Omental fat pad (tissue), 4 donors: Measurements from ENCODE around the gene EPHA2. TPM values are rescaled to one million over a fixed set of nuclear protein-coding genes. Genes with fewer than 3 reads are reported as not detected.

Experiments
- ATAC-seq: fragments of 150-250 bp; one replicate; pipeline ENCODE4 v1.9.1; 2016; ENCODE audit warnings: mild to moderate bottlenecking, moderate library complexity; ENCODE audit not compliant: low FRiP score
- DNase-seq: peaks from one replicate; pipeline ENCODE4 v3.0.0-alpha.2; 2019; ENCODE audit warnings: low spot score
- total RNA-seq, 4 donors: library from RNA; depleted of rRNA; stranded (reverse); fragments of >200 nt; gene quantifications; one replicate each; pipeline ENCODE4 v1.1.0, GENCODE V29; 2016
- TF ChIP-seq, protein P1 (sequence below), 3 donors: fragments of 450-650 bp; IDR thresholded peaks; one replicate each; pipeline ENCODE4 v1.5.1; 2016 to 2017; ENCODE audit warnings: antibody characterized with exemption in 3 of 3, mild to moderate bottlenecking in 3 of 3, moderate library complexity in 2 of 3

The EPHA2 gene
- total RNA-seq, 4 donors from 2014 or later: 15.3 to 41.8 (median 28.6) TPM

DNA sequence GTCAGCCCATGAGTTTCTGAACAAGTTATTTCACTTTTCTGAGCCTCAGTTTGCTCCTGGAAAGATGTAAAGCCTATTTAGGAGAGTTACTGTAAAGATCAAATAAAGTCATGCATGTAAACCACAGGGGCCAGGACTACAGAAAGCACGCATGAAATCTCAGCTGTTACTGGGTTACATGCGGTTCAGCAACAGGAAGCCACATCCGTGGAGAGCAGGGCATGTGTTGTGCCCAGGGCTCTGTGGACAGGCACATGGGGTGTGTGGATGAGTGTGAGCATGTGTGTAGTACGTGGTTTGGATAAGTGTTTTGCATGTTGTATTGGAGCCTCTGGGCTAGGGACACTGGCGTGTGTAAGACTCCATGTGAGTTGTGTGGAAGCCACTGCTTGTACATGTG, 2.2 kb upstream of the EPHA2 start:
- DNase-seq (no peak), ATAC-seq (no peak)
- TF ChIP-seq, protein P1, sequence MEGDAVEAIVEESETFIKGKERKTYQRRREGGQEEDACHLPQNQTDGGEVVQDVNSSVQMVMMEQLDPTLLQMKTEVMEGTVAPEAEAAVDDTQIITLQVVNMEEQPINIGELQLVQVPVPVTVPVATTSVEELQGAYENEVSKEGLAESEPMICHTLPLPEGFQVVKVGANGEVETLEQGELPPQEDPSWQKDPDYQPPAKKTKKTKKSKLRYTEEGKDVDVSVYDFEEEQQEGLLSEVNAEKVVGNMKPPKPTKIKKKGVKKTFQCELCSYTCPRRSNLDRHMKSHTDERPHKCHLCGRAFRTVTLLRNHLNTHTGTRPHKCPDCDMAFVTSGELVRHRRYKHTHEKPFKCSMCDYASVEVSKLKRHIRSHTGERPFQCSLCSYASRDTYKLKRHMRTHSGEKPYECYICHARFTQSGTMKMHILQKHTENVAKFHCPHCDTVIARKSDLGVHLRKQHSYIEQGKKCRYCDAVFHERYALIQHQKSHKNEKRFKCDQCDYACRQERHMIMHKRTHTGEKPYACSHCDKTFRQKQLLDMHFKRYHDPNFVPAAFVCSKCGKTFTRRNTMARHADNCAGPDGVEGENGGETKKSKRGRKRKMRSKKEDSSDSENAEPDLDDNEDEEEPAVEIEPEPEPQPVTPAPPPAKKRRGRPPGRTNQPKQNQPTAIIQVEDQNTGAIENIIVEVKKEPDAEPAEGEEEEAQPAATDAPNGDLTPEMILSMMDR (IDR thresholded peaks at IDR 0.05): no peak

DNA sequence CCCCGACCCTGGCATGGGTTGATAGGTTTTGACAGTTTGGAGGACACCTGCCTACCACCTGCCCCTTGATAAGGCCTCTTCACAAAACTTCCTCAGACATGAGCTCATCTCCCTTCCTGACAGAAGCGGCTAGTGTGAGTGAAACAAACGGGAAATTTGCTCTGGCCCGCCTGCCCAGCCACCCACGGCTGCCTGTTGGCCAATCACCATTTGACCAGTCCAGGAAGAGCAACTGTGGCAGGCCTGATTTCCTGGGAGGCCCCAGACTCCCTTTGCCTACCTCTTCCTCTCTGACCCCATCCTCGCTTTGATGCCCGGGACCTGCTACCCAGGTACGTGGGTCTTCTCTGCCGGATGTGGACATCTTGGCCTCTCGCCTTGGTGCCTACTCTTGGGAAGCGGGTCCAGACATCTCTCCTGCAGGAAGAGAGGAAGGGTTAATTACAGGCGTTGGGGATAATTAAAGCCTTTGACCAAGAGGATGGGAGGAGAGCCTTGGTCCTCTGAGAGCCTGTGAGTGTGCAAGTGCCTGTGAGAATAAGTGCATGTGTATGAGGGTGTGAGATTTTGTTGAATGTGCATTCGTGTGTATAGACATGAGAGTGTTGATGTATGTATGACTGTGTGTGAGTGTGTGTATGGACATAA, 1.1 kb upstream of the EPHA2 start:
- TF ChIP-seq, protein P1 (IDR thresholded peaks at IDR 0.05): no peak
- peak; percentile 35 for ATAC-seq
- DNase-seq: no peak

DNA sequence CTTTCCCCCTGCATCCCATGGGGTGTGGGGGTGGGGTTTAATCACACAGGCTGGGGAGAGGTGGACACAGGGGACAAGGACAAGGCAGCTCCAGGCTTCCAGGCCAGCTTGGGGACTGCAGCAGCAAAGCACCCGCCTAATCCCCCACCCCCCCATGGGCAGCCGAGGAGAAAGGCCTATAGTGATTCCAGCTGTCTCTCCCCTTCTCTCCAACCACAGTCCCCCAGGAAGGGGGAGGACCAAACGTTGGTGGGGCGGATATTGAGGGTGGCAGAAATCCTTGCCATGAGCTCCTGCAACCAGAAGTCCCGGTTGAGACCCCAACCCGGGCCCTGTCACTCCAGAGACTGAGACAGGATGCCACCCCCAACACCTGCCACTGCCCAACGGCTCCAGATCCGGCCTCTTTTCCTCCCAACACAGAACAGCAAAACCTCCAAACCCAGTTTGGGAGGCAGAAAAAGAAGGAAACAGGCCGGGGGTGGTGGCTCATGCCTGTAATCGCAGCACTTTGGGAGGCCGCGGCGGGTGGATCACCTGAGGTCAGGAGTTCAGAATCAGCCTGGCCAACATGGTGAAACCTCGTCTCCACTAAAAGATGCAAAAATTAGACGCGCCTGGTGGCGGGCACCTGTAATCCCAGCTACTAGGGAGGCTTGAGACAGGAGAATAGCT, 1.7 kb downstream of the EPHA2 start:
- DNase-seq (no peak), ATAC-seq (no peak)
- TF ChIP-seq, protein P1 (IDR thresholded peaks at IDR 0.05): no peak

DNA sequence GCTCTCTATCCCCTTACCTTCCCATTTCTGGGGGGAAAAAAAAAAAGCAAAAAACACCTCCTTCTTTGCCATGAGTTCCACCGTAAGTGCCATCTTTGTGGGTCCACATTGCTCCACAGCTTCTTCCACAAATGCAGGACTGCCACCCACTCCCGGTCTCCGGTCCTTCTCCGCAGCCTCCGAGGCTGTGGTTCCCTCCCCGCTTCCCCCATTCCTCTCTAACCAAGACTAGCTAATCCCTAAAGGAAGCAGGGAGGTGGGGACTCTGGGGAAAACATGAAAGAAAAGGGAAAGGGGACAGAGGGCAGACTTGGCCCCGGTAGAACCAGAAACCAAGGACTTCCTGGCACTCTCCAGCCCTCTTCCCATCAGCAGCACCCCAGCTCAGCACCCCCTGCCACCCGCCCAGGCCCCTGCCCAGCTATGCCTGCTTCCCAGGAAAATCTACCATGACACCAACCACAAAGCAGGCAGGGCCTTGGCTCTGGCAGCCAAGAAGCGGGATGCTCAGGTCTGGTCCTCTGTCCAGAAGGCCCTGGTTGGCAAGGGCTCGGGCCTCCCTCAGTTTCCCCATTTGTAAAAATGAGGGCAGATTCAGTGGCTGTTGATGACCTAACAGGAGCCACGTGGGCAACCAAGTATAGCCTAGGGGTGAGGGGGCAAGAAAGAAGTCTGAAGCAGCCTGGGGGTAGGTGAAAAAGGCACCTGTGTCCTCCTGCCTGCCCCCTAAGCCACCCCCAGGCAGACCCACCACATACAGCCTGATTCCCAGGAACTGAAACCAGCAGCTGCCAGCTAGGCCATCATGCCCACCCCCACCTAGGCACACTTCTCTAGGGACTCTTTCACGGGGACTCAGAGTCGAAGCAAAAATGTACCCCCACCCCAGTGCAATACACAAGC, 2.5 kb downstream of the EPHA2 start:
- ATAC-seq: no peak
- TF ChIP-seq, protein P1 (IDR thresholded peaks at IDR 0.05): no peak
- DNase-seq: no peak

DNA sequence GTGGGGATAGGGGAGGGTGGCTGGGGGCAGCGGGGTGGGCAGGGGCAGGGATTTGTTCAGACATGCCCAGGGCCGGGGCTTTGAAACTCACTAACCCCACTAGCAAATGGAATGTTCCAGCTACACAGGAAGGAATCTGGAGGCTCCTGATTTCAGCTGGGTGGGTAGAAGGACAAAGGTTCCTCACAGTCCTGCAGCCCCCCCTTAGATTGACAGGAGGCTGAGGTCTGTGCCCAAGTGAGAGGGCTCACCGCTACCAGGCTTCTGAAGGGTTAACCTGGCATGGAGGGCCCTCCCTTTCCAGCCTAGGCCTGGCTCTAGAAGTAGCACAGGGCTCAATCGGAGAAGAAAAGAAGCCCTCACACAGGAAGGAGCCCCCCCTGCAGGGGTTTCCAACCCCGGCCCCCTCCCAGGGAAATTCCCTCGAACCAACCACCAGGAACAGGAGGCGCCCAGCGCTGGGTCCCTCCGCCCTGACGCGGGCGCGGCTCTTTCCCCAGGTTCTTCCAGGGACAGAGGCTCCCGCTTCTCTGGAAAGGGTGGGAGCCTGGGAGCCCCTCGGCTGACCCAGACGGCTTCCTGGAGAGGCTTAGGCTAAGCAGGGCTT, 3.3 kb downstream of the EPHA2 start:
- TF ChIP-seq, protein P1 (IDR thresholded peaks at IDR 0.05): no peak
- DNase-seq: no peak
- ATAC-seq: no peak

DNA sequence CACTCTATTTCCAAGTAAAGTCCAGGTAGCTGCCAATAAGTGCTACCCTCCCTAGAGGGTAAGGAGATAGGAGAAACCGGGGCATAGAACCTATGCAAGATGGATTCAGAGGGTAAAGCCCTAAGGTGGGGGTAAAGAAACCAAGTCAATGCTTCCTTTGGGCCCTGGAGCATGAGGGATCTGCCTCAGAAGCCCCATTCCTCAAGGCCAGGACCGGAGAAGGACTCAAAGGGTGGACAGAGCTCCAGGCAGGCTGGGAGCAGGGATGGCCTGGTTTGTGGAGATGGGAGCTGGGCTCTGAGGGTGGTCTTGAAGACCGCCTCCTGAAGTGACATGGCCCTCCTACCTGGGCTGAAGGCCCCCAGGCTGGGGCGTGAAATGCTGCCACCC, 3.9 kb downstream of the EPHA2 start:
- no peak for ATAC-seq
- DNase-seq: no peak
- TF ChIP-seq, protein P1 (IDR thresholded peaks at IDR 0.05): no peak
